Skeletal muscle cell (primary cell): Measurements from ENCODE around the gene ARHGEF3.

Source experiments
- DNase-seq: peaks from one replicate; pipeline ENCODE4 v3.0.0-alpha.2; 2010; ENCODE audit warnings: low read depth
- H3K4me3 ChIP-seq: 2 replicates; pipeline ENCODE4 v1.5.1; 2011; ENCODE audit warnings: low read depth, mild to moderate bottlenecking, control low read depth, low read length, moderate library complexity

ARHGEF3 gene, protein sequence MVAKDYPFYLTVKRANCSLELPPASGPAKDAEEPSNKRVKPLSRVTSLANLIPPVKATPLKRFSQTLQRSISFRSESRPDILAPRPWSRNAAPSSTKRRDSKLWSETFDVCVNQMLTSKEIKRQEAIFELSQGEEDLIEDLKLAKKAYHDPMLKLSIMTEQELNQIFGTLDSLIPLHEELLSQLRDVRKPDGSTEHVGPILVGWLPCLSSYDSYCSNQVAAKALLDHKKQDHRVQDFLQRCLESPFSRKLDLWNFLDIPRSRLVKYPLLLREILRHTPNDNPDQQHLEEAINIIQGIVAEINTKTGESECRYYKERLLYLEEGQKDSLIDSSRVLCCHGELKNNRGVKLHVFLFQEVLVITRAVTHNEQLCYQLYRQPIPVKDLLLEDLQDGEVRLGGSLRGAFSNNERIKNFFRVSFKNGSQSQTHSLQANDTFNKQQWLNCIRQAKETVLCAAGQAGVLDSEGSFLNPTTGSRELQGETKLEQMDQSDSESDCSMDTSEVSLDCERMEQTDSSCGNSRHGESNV

DNA sequence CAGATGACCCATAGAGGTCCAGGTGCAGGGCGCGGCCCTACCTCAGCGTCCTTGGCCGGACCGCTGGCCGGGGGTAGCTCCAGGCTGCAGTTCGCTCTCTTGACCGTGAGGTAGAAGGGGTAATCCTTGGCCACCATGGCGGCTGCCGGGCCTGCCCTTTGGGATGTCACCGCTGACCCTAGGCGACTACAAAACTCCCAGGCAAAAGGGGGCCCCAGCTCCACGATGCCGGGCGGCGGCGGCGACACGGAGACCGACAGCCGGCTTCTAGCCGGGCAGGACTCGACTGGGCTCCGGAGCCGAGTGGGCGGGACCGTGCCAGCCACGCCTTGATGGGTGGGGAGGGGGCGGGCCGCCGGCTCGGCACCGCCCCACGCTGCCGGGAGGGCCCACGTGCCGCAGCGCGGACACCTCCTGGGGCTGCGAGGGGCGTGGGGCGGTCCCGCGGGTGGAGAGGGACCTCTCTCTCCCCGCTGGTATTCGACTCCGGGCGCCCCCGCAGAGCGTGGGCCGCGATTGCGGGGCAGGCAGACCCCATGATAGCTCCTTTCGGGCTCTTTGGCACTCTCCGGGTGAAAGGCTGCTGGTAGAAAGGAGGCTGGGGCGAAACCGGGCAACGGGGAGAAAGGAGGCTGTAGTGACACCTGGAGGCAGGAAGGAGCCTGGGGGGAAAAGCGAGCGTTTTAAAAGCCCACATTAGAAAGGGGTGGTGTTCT, at the start of gene ARHGEF3:
ARHGEF3 (minus strand) TSS at position 288 of the 716 bp plus-strand sequence; CDS start at position 137, 151 bp downstream.
- no peak for DNase-seq
- peak within 1 kb of the TSS; percentile 67 for H3K4me3 ChIP-seq

DNA sequence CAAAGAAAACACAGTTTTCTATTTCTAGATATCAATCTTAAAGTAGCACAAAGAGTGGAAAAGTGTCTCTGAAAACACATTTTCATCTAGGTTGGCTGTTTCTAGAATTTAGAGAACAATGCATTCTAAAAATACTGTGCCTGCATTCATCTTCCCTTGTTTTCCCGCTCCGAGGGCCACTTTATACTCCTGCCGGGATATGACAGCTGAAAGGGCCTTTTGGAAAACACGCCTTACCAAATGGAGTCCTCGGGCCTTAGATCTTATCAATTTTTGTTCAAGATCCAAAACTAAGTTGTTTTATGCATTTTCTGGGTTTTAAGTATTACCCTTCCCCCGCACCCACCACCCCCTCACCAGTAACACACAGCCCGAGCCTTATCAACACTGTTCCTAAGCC, 47.9 kb upstream of the ARHGEF3 start:
- DNase-seq, result no peak
- H3K4me3 ChIP-seq, result no peak overlapping the region

DNA sequence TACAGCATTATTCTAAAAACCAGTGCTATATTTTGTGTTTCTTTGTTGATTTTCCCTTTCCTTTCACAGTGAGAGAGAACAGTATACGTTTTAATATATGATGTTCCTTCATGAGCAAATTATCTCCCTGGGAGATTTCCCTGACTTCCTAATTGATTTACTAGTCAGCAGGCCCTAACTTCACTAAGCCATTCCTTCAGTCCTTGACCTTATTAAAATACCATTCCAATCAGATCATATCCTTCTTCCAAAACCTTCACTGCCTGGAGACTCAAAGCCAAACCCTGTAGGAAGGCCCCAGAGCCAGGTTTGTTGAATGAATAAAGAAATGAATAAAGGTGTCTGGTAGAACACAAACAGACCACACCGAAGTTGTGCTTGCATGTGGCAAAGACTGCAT, 43.8 kb upstream of the ARHGEF3 start:
- DNase-seq, result no peak
- H3K4me3 ChIP-seq, result no peak overlapping the region

DNA sequence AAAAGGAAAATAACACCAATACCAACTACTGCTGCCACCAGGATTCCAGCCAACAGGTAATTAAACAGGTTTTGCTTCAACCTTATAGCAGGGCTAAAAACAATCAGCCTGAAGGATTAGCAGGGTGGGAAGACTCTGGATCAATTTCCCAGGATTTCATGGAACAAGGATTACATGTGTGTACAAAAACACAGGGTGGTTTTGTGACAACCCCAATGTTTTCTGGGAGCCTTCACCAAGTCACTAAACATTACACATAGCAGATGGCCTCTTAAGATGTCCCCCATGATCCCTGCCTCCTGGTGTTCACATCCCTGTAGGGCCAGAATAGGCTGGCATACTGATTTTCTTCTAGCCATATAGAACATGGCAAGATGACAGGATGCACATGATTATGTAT, 42.8 kb upstream of the ARHGEF3 start:
- no peak overlapping the region for H3K4me3 ChIP-seq

DNA sequence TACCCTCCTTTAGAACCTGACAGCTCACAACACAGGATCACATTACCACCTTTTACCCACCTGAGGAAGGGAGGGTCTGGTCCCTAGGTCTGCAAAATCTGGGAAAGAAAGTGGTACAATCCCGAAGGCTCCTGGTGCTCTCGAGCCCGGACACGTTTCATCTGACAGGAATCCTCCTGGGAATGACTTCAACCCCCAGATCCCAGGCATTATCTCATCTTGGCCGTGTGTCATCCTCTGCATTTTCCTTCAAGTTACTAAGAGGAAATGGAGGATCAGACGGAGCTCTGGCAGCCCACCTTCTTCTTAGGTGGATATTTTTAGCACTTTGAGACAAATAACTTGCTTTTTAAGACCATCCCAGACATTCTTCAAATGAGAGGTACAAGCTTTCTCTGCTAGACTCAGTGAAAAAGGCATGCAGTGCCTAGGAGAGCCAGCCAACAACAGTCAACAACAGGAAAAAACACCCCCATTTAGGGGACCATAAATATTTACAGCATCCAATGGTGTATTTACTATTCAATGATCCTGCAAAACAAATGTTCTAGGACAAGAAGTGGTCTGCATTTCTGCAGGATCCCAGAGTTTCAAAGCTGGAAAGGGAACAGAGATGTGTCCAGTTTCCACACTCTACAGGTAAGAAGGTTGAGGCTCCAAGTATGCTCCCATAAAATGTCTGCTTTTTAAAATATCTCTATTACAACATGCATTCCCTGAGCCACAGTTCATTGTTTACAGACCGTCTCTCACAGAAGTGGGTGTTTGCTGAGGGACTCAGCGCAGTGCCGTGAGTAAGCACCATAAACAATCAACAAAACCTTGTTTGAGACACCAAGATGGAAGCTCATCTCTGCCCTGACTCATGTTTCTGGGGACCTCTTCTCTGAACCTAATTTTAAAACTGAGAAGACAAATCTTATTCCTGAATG, 38.3 kb upstream of the ARHGEF3 start:
- no peak for DNase-seq

More for the DNA sequence above, 42.8 kb upstream of the ARHGEF3 start:
- DNase-seq, result no peak

DNA sequence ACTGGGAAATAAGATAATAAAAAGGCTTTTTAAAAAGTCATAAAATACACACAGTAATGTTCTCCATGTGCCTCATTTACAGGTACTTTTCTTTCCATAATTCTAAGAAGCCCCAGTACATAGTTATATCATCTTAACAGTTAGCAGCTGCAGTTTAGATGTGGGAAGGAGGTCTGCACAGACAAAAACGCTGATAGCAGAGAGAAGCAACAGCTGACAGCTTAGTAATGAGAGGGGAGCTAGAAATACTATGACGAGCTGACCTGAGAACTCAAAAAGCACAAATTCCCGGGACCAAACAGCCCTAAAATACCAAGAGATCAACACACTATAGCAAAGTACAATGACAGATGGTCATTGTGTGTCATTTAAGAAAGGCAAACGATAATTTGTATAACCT, 36.7 kb upstream of the ARHGEF3 start:
- no peak overlapping the region for H3K4me3 ChIP-seq
- no peak for DNase-seq

More for the DNA sequence above, 38.3 kb upstream of the ARHGEF3 start:
- no peak overlapping the region for H3K4me3 ChIP-seq

DNA sequence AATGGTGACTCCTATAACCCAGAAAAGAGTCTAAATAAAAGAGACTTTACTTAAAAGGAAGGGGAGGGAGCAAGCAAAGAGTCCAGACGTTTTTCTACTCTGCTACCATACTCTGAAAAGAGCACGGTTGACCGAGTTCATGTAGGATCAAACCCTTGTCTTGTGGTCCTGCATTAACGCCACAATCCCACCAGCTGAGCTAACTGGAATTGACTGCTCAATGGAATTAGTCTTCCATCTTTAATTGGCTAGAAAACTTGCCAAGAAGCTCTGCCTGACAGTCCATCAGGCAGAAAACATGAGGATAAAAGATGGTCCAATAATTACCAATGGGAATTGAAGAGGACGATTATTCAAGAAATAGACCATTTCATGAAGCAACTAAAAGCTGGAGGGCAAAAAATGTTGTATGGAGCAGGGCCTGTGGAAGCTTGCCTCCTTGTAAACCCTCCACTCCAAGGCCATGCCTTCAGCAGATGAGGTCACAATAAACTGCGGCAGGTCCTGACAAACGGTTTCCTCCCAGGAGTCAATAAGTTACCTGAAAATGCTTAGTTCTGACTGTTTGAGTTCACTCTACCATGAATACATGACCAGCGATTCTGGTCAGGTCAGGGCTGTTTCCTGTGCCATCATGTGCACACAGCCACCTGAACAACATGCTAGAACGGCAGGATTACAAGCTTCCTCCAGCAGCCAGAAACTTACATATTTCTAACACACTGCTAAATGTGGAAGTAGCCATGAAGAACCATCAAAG, 35.6 kb upstream of the ARHGEF3 start:
- no peak overlapping the region for H3K4me3 ChIP-seq
- no peak for DNase-seq

DNA sequence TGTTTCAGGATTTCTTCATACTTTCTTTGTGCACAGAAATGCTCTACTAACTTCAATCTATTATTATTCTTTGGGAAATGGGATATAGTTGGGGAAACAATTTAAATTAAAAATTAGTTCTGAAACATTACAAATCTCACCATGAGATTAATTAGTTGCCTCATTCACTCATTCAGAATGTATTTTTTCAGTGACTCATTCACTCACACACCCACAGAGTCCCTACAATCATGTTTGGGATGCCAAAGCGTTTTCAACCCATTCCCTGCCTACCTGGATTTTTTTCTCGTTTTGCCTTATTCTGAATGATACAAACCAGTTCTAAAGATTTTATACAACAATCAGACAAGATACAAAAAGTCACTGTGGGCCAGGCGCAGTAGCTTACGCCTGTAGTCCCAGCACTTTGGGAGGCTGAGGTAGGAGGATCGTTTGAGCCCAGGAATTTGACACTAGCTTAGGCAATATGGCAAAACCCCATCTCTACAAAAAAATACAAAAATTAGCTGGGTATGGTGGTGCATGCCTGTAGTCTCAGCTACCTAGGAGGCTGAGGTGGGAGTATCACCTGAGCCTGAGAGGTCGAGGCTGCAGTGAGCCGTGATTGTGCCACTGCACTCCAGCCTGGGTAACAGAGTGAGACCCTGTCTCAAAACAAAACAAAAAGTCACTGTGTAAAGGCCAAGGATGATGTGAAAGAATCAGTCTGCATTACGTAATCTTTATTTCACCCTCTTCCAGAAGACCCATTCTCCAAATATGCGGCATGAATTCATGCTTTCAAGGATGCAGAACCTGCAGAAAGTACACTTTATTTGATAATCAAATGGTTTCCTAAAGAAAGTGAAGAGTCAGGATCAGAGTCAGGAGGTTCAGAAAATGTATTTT, 34.8 kb upstream of the ARHGEF3 start:
- H3K4me3 ChIP-seq, result no peak overlapping the region
- no peak for DNase-seq

DNA sequence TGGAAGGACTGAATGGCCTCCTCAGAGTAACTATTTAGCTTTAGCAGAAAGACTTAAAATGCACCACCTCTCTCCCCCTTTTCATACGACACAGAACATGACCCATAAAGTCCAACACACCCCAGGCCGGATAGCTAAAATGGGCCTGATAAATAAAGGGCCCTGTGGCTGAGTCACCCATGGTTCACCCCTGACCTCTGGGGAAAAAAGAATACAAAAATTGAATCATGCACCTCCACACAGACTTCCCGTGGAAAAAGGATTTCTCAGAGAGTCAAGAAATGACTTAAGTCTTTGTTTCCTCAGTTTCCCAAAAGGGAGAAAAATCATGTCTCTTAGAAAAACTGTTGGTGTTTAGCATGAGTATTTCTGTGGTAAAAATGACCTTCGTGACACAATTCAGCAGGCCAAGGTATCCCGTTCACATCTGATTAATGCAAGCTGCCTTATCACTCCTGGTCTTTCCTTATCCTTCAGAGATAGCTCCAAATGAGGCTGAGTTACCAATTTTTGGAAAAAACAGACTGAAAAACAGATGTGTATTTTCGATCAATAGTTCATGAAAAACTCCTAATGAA, 34.0 kb upstream of the ARHGEF3 start:
- H3K4me3 ChIP-seq, result no peak overlapping the region
- no peak for DNase-seq

DNA sequence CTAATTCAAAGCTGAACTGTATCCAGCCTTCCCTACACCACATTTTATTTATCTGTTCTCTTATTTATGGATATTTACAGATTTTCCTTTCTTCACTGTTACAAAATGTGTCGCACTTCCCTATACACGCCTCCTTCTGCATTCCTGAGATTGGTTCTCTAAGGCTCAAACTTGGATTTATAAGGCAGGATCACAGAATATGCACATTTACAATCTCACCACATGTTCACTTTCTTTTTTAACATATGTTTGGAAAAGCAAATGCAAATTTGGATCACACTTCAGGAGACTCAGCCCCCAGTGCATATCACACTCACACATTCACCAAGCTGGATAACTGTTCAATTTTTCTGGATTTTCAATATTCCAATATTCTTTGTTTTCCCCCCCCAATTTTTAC, 31.8 kb upstream of the ARHGEF3 start:
- H3K4me3 ChIP-seq, result no peak overlapping the region
- no peak for DNase-seq

DNA sequence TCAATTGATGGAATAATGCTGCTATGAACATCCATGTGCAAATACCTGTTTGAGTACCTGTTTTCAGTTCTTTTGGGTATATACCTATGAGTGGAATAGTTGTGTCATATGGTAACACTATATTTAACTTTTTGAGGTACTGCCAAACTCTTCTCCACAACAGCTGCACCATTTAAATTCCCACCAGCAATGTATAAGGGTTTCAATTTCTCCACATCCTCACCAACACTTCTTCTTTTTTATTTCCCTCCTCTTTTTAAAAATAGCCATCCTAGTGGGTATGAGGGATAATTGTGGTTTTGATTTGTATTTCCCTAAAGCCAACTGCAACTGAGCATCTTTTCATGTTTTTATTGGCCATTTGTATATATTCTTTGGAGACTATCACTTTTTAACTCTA, 31.3 kb upstream of the ARHGEF3 start:
- no peak for DNase-seq
- H3K4me3 ChIP-seq, result no peak overlapping the region

DNA sequence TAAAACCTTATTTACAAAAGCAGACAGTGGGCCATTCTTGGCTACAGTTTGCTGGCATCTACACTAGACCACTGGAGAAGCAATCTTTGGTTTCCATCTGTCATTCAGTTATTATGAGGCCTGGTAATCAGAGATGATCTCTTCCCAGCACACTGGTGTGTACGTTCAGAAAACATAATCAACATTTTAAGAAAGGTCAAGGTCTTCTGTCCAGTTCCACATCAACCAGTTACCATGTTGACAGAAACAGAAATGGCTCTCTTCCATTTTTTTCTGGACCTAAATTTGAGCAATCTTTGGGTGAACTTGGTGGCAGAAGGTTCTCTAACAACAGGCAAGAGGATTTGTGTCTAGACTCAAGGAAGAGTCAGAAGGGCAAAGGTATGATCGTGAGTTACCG, 29.8 kb upstream of the ARHGEF3 start:
- no peak overlapping the region for H3K4me3 ChIP-seq
- DNase-seq, result no peak

DNA sequence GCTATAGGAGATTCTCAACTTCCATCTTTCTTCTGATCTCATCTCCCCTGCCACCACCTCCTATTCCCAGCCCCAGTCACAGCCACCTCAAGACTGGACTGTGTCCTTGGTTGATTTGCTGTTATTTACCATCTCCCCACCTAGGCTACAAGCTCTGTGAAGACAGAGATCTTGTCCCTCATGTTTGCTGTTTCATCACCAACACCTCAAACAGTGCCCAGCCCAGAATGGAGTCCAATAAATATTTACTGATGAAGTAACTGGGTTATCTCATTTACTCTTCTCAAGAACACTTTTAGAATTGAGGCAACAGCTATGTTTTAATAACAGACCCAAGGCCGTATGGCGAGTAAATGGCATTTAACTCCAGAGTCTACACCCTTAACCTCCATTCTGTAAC, 29.1 kb upstream of the ARHGEF3 start:
- no peak for DNase-seq

DNA sequence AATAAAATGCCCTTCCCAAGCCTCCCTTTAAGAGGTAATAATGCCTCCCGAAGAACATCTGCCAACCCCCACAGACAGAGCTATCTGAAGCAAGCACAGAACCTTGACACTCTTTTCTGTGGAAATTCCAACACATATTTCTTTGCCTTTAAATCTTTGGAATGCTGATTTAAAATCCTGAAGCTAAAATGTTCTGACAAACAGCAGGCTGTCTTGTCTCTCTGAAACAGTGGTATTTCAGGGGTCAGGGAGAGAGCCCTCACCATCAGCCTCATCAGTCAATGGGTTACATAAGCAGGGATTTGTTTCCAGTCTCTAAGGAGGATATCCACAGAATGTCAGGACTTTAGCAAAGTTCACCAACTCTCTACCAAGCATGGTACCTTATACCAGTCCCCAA, 27.8 kb upstream of the ARHGEF3 start:
- DNase-seq, result no peak
- no peak overlapping the region for H3K4me3 ChIP-seq

More for the DNA sequence above, 29.1 kb upstream of the ARHGEF3 start:
- H3K4me3 ChIP-seq, result no peak overlapping the region

DNA sequence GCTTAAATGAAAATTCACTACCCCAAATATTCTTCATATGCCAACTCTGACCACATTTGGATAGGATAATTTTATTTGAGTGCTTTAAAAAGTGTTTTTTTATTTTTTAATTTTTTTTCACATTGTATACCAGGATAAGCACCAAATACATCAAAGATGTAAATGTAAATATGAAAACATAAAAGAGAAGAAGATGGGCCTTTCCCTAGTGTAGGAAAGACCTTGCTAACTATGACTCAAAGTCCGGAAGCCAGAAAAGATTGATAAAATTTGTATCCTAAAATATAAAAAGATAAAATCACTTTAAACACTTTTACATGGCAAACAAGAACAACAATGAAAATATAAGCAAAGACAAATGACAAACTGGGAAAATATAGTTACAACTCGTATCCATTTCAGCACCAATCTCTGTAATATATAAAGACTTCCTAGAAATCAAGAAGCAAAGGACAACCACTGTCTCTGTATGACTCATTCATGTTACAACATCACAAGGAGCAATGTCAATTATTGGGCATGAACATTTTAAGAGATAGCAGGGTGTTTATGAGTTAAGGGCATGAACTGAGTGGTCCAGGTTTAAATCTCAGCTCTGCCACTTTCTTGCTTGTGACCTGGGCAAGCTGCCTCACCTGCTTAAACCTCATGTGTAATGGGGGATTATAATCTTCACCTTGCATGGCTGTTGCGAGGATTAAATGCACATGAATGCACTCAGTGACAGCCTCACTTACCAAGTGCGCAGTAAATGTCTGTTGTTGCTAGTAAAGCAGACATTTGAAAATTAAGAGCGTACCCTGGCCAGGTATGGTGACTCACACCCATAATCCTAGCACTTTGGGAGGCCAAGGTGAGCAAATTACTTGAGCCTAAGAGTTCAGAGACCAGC, 25.3 kb upstream of the ARHGEF3 start:
- DNase-seq, result no peak
- no peak overlapping the region for H3K4me3 ChIP-seq

DNA sequence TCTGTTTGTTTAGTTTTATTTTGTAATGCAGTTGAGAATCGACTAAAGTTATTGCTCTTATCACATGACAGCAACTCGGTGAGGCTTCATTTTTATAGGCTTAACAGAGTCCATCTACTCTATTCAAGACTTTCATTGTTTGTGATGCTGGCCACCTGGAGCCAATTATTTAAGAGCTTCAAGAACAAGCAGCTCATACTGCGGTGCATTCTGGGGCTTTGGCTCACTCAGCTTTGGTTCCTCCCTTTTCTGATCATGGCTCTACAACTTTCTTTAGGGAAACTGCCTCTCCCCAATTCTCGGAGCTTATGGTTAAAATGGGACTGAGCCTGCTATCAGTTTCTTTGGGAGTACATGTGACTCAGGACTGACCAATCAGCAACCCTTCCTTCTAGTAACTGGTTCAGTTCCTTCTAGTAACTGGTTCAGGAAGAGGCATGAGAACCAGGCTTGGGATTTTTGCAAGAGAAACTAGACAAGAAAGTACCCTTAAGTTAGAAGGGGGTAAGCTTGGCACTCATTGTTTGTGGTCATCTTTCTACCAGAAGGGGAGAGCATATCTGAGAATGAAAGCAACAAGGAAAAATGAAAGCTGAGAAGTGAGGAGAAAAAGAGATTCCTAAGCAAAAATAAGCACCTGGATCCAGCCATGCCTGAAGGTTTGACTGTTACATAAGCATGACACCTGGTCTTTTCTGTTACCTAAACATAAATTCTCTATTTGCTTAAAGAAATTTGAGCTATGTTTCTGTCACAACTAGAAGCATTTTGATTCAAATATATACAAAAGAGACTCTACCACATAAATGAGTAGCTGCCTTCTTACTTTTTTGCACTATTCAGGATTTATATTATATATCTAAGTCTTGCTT, 24.1 kb upstream of the ARHGEF3 start:
- DNase-seq, result no peak
- no peak overlapping the region for H3K4me3 ChIP-seq
